A673 (cell line): ENCODE measurements around the gene MEA1. TPM values are rescaled to one million over a fixed set of nuclear protein-coding genes. Genes with fewer than 3 reads are reported as not detected.

Experiments used
- BruUV-seq: library from RNA; stranded (reverse); fragments of 400-500 nt; replicated peaks from 2 replicates; lab custom pipeline; 2021; lab: Mats Ljungman, UMichigan
- CTCF ChIA-PET: fragments of 300-600 bp; sonication (Branson Sonifier 250); formaldehyde crosslinking; loops from one replicate; lab custom pipeline; 2022; ENCODE audit warnings: antibody characterized with exemption; lab: Charles Lee
- POLR2A ChIA-PET: fragments of 300-600 bp; sonication (Branson Sonifier 250); formaldehyde crosslinking; loops from one replicate; lab custom pipeline; 2022; ENCODE audit warnings: antibody characterized with exemption; ENCODE audit not compliant: low non-redundant PET; lab: Charles Lee
- DNase-seq: peaks from one replicate; pipeline ENCODE4 v3.0.0-alpha.2; 2015; ENCODE audit warnings: low spot score
- H3K27ac ChIP-seq: fragments of 200-600 bp; sonication (generic); 2 replicates; pipeline ENCODE4 v1.5.1; 2016; ENCODE audit warnings: mixed run types, low read depth, mild to moderate bottlenecking, mixed read lengths, antibody characterized with exemption, low read length; ENCODE audit not compliant: poor library complexity, severe bottlenecking
- H3K27me3 ChIP-seq: fragments of 200-600 bp; sonication (generic); replicated peaks from 2 replicates; pipeline ENCODE4 v1.6.1; 2017; ENCODE audit warnings: mixed run types, low read depth, mild to moderate bottlenecking, mixed read lengths, antibody characterized with exemption, low read length; ENCODE audit not compliant: insufficient read depth, poor library complexity
- H3K36me3 ChIP-seq: fragments of 200-600 bp; sonication (generic); 2 replicates; pipeline ENCODE4 v1.6.1; 2016; ENCODE audit warnings: mixed run types, mild to moderate bottlenecking, mixed read lengths, antibody characterized with exemption, low read length; ENCODE audit not compliant: insufficient read depth, poor library complexity, severe bottlenecking
- H3K4me1 ChIP-seq: fragments of 200-600 bp; sonication (generic); 2 replicates; pipeline ENCODE4 v1.6.1; 2017; ENCODE audit warnings: mixed run types, mild to moderate bottlenecking, mixed read lengths, antibody characterized with exemption, low read length; ENCODE audit not compliant: insufficient read depth, poor library complexity, severe bottlenecking
- H3K4me3 ChIP-seq: fragments of 200-600 bp; sonication (generic); 2 replicates; pipeline ENCODE4 v1.5.1; 2016; ENCODE audit warnings: low read depth, mixed run types, mild to moderate bottlenecking, mixed read lengths, low read length; ENCODE audit not compliant: poor library complexity, severe bottlenecking
- H3K9me3 ChIP-seq: fragments of 200-600 bp; sonication (generic); 2 replicates; pipeline ENCODE4 v1.6.1; 2016; ENCODE audit warnings: mixed run types, low read depth, mild to moderate bottlenecking, mixed read lengths, antibody characterized with exemption, low read length; ENCODE audit not compliant: poor library complexity, severe bottlenecking
- EZH2 ChIP-seq: fragments of 200-600 bp; sonication (generic); IDR thresholded peaks from 2 replicates; pipeline ENCODE4 v1.6.1; 2017; ENCODE audit warnings: borderline replicate concordance, low read depth, mild to moderate bottlenecking, mixed read lengths, antibody characterized with exemption, low read length; ENCODE audit not compliant: poor library complexity, severe bottlenecking
- intact Hi-C: fragments of 100-400 bp; cut with micrococcal nuclease; formaldehyde crosslinking; loops from one replicate; pipeline ENCODE4 v1.10.0; 2022; ENCODE audit not compliant: unreplicated experiment
- total RNA-seq: library from RNA; stranded (reverse); gene quantifications from 2 replicates; pipeline ENCODE4 v1.2.3, GENCODE V29; 2021
- TF ChIP-seq, protein P1 (sequence below): fragments of 300-800, 200-600 bp; sonication (generic); conservative IDR thresholded peaks from 2 replicates; pipeline ENCODE4 v1.5.1; 2017; ENCODE audit warnings: low read depth, mild to moderate bottlenecking, antibody characterized with exemption, low read length, moderate library complexity, mixed read lengths

Gene MEA1
- total RNA-seq, 1 experiment from 2014 or later: 125 TPM

DNA sequence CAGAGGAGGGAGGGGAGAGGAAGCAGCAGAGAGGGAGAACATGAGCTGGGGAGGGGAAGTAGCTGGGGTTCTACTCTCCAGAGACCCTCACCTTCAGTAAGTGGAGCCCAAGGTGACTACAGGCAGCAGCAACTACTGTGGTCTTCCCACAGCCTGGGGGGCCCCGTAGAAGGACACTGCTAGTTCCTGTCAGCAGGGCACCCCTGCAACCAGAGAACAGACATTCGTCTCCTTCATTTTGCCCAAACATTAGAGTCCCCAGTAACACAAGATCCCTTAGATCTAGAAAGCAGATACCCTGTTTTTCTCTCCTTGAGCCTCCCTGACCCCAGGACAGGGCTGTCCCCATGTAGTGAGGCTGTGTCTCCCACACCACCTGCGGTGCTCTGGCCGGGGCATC lies 45.0 kb downstream of the MEA1 start:
- ChIA-PET CTCF (no interaction called here), POLR2A (interaction anchor here (0.5 kb wide), 1 partner anchor 40 kb away, joined by 11 read pairs; the partner anchor contains the start of gene CNPY3)
- DNase-seq: no peak
- Histone ChIP-seq H3K36me3 (peaks cover 15% of the 10 kb centered on the region), H3K27me3 (no peaks in the 10 kb centered on the region), H3K4me3 (no peak overlapping the region), H3K4me1 (peaks cover 10% of the 10 kb centered on the region), H3K27ac (no peak overlapping the region), H3K9me3 (no peaks in the 10 kb centered on the region)
- intact Hi-C loops: no loop called here
- BruUV-seq: no TSS peak
- no peak for TF ChIP-seq EZH2
- TF ChIP-seq, protein P1, sequence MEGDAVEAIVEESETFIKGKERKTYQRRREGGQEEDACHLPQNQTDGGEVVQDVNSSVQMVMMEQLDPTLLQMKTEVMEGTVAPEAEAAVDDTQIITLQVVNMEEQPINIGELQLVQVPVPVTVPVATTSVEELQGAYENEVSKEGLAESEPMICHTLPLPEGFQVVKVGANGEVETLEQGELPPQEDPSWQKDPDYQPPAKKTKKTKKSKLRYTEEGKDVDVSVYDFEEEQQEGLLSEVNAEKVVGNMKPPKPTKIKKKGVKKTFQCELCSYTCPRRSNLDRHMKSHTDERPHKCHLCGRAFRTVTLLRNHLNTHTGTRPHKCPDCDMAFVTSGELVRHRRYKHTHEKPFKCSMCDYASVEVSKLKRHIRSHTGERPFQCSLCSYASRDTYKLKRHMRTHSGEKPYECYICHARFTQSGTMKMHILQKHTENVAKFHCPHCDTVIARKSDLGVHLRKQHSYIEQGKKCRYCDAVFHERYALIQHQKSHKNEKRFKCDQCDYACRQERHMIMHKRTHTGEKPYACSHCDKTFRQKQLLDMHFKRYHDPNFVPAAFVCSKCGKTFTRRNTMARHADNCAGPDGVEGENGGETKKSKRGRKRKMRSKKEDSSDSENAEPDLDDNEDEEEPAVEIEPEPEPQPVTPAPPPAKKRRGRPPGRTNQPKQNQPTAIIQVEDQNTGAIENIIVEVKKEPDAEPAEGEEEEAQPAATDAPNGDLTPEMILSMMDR: no peak

- ChIA-PET POLR2A (no interaction called here), CTCF (no interaction called here)
- H3K4me3 ChIP-seq: no peak overlapping the region
- no peaks in the 10 kb centered on the region for H3K9me3 ChIP-seq
- H3K27ac ChIP-seq: no peak overlapping the region
- DNase-seq: no peak
- no peak for TF ChIP-seq EZH2
- TF ChIP-seq, protein P1: no peak
- intact Hi-C loops: no loop called here
- peaks cover 10% of the 10 kb centered on the region for H3K4me1 ChIP-seq
- H3K36me3 ChIP-seq: peaks cover 15% of the 10 kb centered on the region
- H3K27me3 ChIP-seq: no peaks in the 10 kb centered on the region
- BruUV-seq: no TSS peak
These were observed 45.5 kb downstream of the MEA1 start for GRCh38 chr6:42968126-42968701.

DNA sequence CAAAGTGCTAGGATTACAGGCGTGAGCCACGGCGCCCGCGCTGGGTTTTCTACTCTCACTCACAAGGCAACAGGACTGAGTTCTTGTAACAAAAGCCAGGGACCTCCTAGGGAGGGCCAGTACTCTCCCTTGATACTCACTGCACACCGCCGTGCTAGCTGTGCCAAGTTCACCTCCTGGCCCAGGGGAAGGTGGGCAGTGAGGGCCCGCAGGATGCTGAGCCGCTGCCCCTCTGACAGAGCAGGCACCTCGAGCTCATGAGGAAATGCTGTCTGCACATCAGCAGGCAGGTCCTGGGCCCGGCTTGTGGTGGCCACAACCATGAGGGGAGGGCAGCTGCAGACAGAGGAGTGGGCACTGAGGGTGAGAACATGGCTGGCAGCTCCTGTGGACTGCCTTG lies 46.5 kb downstream of the MEA1 start:
- Histone ChIP-seq H3K27ac (no peak overlapping the region), H3K4me1 (peaks cover 10% of the 10 kb centered on the region), H3K36me3 (peaks cover 15% of the 10 kb centered on the region), H3K4me3 (no peak overlapping the region), H3K9me3 (no peaks in the 10 kb centered on the region), H3K27me3 (no peaks in the 10 kb centered on the region)
- intact Hi-C loops: no loop called here
- TF ChIP-seq EZH2: no peak
- TF ChIP-seq, protein P1: no peak
- CTCF ChIA-PET: no interaction called here
- DNase-seq: no peak
- BruUV-seq: no TSS peak
- POLR2A ChIA-PET: no interaction called here
